HepG2 (cell line): ENCODE measurements around the gene NR2C1. TPM values are rescaled to one million over a fixed set of nuclear protein-coding genes. Genes with fewer than 3 reads are reported as not detected.

ENCODE experiments used
- ATAC-seq: fragments of 200-7000 bp; cut with Tn5 transposase; 3 replicates; pipeline ENCODE4 v1.9.1; 2020; ENCODE audit warnings: mild to moderate bottlenecking, moderate library complexity
- BruUV-seq: library from RNA; stranded (reverse); fragments of 400-500 nt; replicated peaks from 2 replicates; lab custom pipeline; 2021; lab: Mats Ljungman, UMichigan
- CTCF ChIA-PET: fragments of 300-600 bp; formaldehyde crosslinking; extraction: SDS; loops from one replicate; lab custom pipeline; 2021; ENCODE audit warnings: low total read pairs, inconsistent platforms, low intra/inter-chr PET ratio; lab: Yijun Ruan, JAX
- POLR2A ChIA-PET: fragments of 350-600 bp; sonication (Branson Sonifier 250); formaldehyde crosslinking; loops from one replicate; lab custom pipeline; 2020; ENCODE audit warnings: antibody characterized with exemption, inconsistent platforms; lab: Yijun Ruan, JAX
- DNase-seq: peaks from one replicate; pipeline ENCODE4 v3.0.0-alpha.2; 2015; ENCODE audit warnings: low spot score
- FAIRE-seq: peaks from 3 replicates; lab custom pipeline; 2011; peaks lifted over from hg19 to GRCh38; lab: Jason Lieb, UNC
- H2AFZ ChIP-seq: one replicate; pipeline ENCODE4 v1.6.1; 2011; ENCODE audit warnings: low read length, inconsistent platforms
- H3K27ac ChIP-seq: fragments of 300-600 bp; 3 replicates; pipeline ENCODE4 v1.8.0; 2011; ENCODE audit warnings: mixed run types, mild to moderate bottlenecking, mixed read lengths, low read length, inconsistent platforms; ENCODE audit not compliant: insufficient read depth; ENCODE audit errors: extremely low read length
- H3K27me3 ChIP-seq, 2 experiments: fragments of 200-600 bp in 1 of 2; 2 replicates in 1 of 2; 3 replicates in 1 of 2; pipeline versions ENCODE4 v1.6.0 to v1.8.0; 2011; ENCODE audit warnings: low read length in 2 of 2, mild to moderate bottlenecking in 2 of 2, moderate library complexity in 2 of 2, inconsistent platforms in 1 of 2; ENCODE audit not compliant: insufficient read depth in 2 of 2, control insufficient read depth in 1 of 2
- H3K36me3 ChIP-seq, 2 experiments: fragments of 200-600 bp in 1 of 2; replicated peaks in 1 of 2; 2 replicates in 1 of 2; 3 replicates in 1 of 2; pipeline versions ENCODE4 v1.5.1 to v1.8.0; 2011; ENCODE audit warnings: low read length in 2 of 2, inconsistent platforms in 1 of 2; ENCODE audit not compliant: insufficient read depth in 2 of 2, control insufficient read depth in 1 of 2
- H3K4me1 ChIP-seq: 2 replicates; pipeline ENCODE4 v1.5.1; 2012; ENCODE audit warnings: low read length, inconsistent platforms; ENCODE audit not compliant: insufficient read depth
- H3K4me2 ChIP-seq: 2 replicates; pipeline ENCODE4 v1.6.0; 2011; ENCODE audit warnings: low read depth, low read length, inconsistent platforms
- H3K4me3 ChIP-seq, 3 experiments: fragments of 200-600 bp in 1 of 3; sonication (generic), shearing (Covaris generic) in 1 of 3; replicated peaks in 1 of 3; 2 replicates each; pipeline ENCODE4 v1.5.1; 2011 to 2016; ENCODE audit warnings: low read length in 3 of 3, inconsistent platforms in 2 of 3, low read depth in 2 of 3, mild to moderate bottlenecking in 2 of 3, control low read depth in 1 of 3, mixed read lengths in 1 of 3; ENCODE audit not compliant: insufficient read depth in 1 of 3
- H3K79me2 ChIP-seq: one replicate; pipeline ENCODE4 v1.6.1; 2011; ENCODE audit warnings: low read length, inconsistent platforms; ENCODE audit not compliant: insufficient read depth
- H3K9ac ChIP-seq: 2 replicates; pipeline ENCODE4 v1.6.0; 2011; ENCODE audit warnings: mild to moderate bottlenecking, low read depth, low read length, inconsistent platforms; ENCODE audit not compliant: insufficient read depth
- H3K9me3 ChIP-seq: 2 replicates; pipeline ENCODE4 v1.5.1; 2012; ENCODE audit warnings: mild to moderate bottlenecking, low read length
- H4K20me1 ChIP-seq: 2 replicates; pipeline ENCODE4 v1.6.0; 2011; ENCODE audit warnings: inconsistent platforms, mild to moderate bottlenecking, low read length, moderate library complexity; ENCODE audit not compliant: insufficient read depth
- CCAR2 ChIP-seq: fragments of 200-400 bp; formaldehyde crosslinking; optimal IDR thresholded peaks from 2 replicates; pipeline ENCODE3; 2018; ENCODE audit warnings: low read depth, mild to moderate bottlenecking, low read length, moderate library complexity
- CHCHD3 ChIP-seq: sonication (generic); formaldehyde crosslinking; IDR thresholded peaks from 2 replicates; pipeline ENCODE4 v1.8.0; 2022; ENCODE audit warnings: mild to moderate bottlenecking, missing genetic modification reagents, moderate library complexity
- CSRNP1 ChIP-seq: sonication (generic); formaldehyde crosslinking; IDR thresholded peaks from 2 replicates; pipeline ENCODE4 v1.8.1; 2023; ENCODE audit warnings: mild to moderate bottlenecking, missing genetic modification reagents
- MAFF ChIP-seq: IDR thresholded peaks from 2 replicates; pipeline ENCODE4 v1.6.1; 2011; ENCODE audit warnings: low read depth, low read length, improper control_type of control experiment
- MXD3 ChIP-seq: IDR thresholded peaks from 2 replicates; pipeline ENCODE4 v1.6.1; 2016; ENCODE audit warnings: mild to moderate bottlenecking, missing biosample characterization, missing genetic modification reagents
- SOX5 ChIP-seq: IDR thresholded peaks from 2 replicates; pipeline ENCODE4 v1.6.1; 2016; ENCODE audit warnings: borderline replicate concordance
- WIZ ChIP-seq: sonication (generic); formaldehyde crosslinking; IDR thresholded peaks from 2 replicates; pipeline ENCODE4 v1.5.1; 2020; ENCODE audit warnings: mild to moderate bottlenecking, missing genetic modification reagents
- ZMAT5 ChIP-seq: sonication (generic); formaldehyde crosslinking; IDR thresholded peaks from 2 replicates; pipeline ENCODE4 v1.5.0; 2020; ENCODE audit warnings: mild to moderate bottlenecking, low read depth, missing genetic modification reagents, borderline replicate concordance
- ZNF326 ChIP-seq: sonication (generic); formaldehyde crosslinking; IDR thresholded peaks from 2 replicates; pipeline ENCODE4 v1.4.0; 2020; ENCODE audit warnings: missing genetic modification reagents, borderline replicate concordance
- ZNF841 ChIP-seq: sonication (generic); formaldehyde crosslinking; IDR thresholded peaks from 2 replicates; pipeline ENCODE4 v1.8.1; 2023; ENCODE audit warnings: missing genetic modification reagents, borderline replicate concordance
- WGBS: methylation state at CpG from one replicate; pipeline ENCODE4 v1.1.6; 2017; ENCODE audit warnings: low lambda C conversion rate; 5-methylcytosine and 5-hydroxymethylcytosine counted together
- in situ Hi-C: cut with HindIII; loops from 2 replicates; pipeline ENCODE4 v1.10.0; 2017; ENCODE audit warnings: low pct_unique_long_range_greater_than_20kb; ENCODE audit not compliant: extremely low pct_ligation_motif_present
- intact Hi-C: fragments of 100-400 bp; cut with micrococcal nuclease; formaldehyde crosslinking; loops from one replicate; pipeline ENCODE4 v1.10.0; 2022; ENCODE audit not compliant: unreplicated experiment
- polyA plus RNA-seq, 8 experiments: library from polyadenylated mRNA; depleted of rRNA in 3 of 8; stranded (reverse) in 7 of 8; unstranded in 1 of 8; fragments of >200 nt; fragmentation: Illumina TruSeq in 4 of 8; extraction: Trizol in 4 of 8; gene quantifications; 2 replicates each; pipeline versions ENCODE4 v1.2.1 to v1.2.3, GENCODE V29; 2011 to 2016; ENCODE audit warnings: low read depth in 4 of 8, missing spikeins in 1 of 8, mixed read lengths in 1 of 8; ENCODE audit not compliant: insufficient read depth in 1 of 8
- total RNA-seq, 5 experiments: library from RNA; depleted of rRNA; stranded (reverse); fragments of >200 nt; fragmentation: Illumina TruSeq; extraction: Trizol; gene quantifications; 2 replicates each; pipeline ENCODE4 v1.2.3, GENCODE V29; 2016; ENCODE audit warnings: low read depth in 1 of 5

The NR2C1 gene
- total and polyA plus RNA-seq, 2 of the 13 experiments (the other 11 are each of a cell fraction or from before 2014, with no cell fraction given) = 38.0 to 70.8 TPM

GRCh38 chr12:95114766-95115405, 41.5 kb upstream of the NR2C1 start:
- no peak overlapping the region for H3K4me2 ChIP-seq
- no peak overlapping the region for H3K9ac ChIP-seq
- H4K20me1 ChIP-seq = no peaks in the 10 kb centered on the region
- no peak overlapping the region for H2AFZ ChIP-seq
- in situ Hi-C loops (loop anchor here (5.0 to 25.0 kb wide), 2 partner anchors 222 to 422 kb away; no protein-coding TSS in a partner anchor), intact Hi-C loops (no loop called here)
- H3K4me1 ChIP-seq = peaks cover 15% of the 10 kb centered on the region
- CTCF ChIA-PET = no interaction called here
- no peak overlapping the region for H3K27ac ChIP-seq
- H3K9me3 ChIP-seq = no peaks in the 10 kb centered on the region
- no peak overlapping the region for H3K4me3 ChIP-seq
- H3K36me3 ChIP-seq = peaks cover 0 to 1% of the 10 kb centered on the region in 2 experiments; a peak in 1 of 5 replicates
- BruUV-seq = no TSS peak
- ATAC-seq = no peak
- no peaks in the 10 kb centered on the region for H3K79me2 ChIP-seq
- no peak for FAIRE-seq
- WGBS = 66% methylated on average over 3 of the region's 3 CpGs
- TF ChIP-seq ZNF326 (no peak), ZNF841 (CRISPR knock-in tag) (no peak), MAFF (no peak), ZMAT5 (CRISPR knock-in tag) (no peak), WIZ (CRISPR knock-in tag) (no peak), CSRNP1 (CRISPR knock-in tag) (no peak), CHCHD3 (CRISPR knock-in tag) (no peak), MXD3 (CRISPR knock-in tag) (no peak), SOX5 (CRISPR knock-in tag) (no peak), CCAR2 (no peak)
- POLR2A ChIA-PET = no interaction called here
- no peak for DNase-seq
- H3K27me3 ChIP-seq = no peaks in the 10 kb centered on the region
